G401 (cell line): Measurements from ENCODE around the gene GALNTL6. TPM values are rescaled to one million over a fixed set of nuclear protein-coding genes. Genes with fewer than 3 reads are reported as not detected.
"Not testable (repeated sequence)": the region's sequence is repeated elsewhere in the genome, so short reads cannot be mapped to it uniquely, and the experiment has no call there.

Experiments used
- DNase-seq: peaks from one replicate; pipeline ENCODE4 v3.0.0-alpha.2; 2015; ENCODE audit warnings: low spot score
- in situ Hi-C: cut with HindIII; loops from 2 replicates; pipeline ENCODE4 v1.10.0; 2016; ENCODE audit warnings: low sequenced_read_pairs, mixed read lengths
- total RNA-seq: library from RNA; depleted of rRNA; stranded (reverse); fragments of >200 nt; shearing (Covaris generic); gene quantifications from 2 replicates; pipeline ENCODE4 v1.2.3, GENCODE V29; 2014

The GALNTL6 gene
- total RNA-seq, 1 experiment from 2014 or later = not detected

DNA sequence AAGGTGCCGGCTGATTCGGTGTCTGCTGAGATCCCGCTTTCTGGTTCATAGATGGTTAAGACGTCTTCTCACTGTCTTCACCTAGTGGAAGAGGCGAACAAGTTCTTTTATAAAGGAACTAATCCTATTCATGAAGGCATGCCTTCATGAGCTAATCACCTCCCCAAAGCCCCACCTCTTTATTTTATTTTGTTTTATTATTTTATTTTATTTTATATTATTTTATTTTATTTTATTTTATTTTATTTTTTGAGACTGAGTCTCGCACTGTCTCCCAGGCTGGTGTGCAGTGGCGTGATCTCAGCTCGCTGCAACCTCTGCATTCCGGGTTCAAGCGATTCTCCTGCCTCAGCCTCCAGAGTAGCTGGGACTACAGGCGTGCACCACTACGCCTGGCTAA, 615.8 kb downstream of the GALNTL6 start:
- DNase-seq, in situ Hi-C loops: not testable (repeated sequence)

- DNase-seq = no peak
- in situ Hi-C loops = no loop called here
Measured at GRCh38 chr4:172480471-172480870, 667.3 kb downstream of the GALNTL6 start.

DNA sequence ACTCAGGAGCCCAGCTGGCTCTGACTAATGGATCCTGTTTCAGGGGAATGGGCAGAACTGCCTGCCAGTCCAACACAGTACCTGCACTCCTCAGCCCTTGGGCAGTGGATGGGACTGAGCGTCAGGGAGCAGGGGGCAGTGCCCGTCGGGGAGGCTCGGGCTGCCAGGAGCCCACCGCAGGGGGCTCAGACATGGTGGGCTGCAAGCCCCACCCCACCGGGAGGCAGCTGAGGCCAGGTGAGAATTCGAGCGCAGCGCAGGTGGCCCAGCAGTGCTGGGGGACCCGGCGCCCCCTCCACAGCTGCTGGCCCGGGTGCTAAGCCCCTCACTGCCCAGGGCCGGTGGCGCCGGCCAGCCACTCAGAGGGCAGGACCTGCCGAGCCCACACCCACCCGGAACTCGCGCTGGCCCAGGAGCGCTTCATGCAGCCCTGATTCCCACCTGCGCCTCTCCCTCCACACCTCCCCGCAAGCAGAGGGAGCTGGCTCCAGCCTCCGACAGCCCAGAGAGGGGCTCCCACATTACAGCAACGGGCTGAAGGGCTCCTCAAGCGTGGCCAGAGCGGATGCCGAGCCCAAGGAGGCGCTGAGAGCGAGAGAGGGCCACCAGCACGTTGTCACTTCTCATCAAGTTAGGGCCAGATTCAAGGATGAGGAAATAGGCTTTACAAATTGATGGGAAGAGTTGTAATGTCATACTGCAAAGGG, 668.8 kb downstream of the GALNTL6 start:
- no peak for DNase-seq
- in situ Hi-C loops = no loop called here

GRCh38 chr4:172485007-172485406, 671.8 kb downstream of the GALNTL6 start:
- DNase-seq = no peak
- in situ Hi-C loops = no loop called here

- in situ Hi-C loops = no loop called here
- DNase-seq = no peak
Measured at GRCh38 chr4:172486531-172486930, 673.3 kb downstream of the GALNTL6 start.

- no peak for DNase-seq
- in situ Hi-C loops = no loop called here
Measured at GRCh38 chr4:172489861-172490260, 676.7 kb downstream of the GALNTL6 start.

DNA sequence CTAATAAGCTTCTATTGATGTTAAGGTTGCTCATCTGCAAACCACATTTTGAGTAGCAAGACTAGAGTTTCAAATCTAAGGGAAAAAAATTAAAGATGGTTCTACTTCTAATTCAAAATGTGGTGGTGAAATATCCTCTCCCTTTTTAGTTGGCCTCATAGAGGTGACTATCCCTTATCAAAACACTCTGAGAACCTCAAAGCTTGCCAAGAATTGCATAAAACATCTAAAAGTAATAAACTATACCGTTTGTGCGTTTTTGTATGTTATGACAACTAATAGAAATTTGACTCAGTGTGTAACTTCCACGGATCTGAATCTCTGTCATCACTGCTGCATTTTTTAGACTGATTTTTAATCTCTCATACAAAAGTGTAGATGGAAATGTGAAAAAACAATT, 682.6 kb downstream of the GALNTL6 start:
- no peak for DNase-seq
- in situ Hi-C loops = no loop called here

- DNase-seq = no peak
- in situ Hi-C loops = no loop called here
Measured at GRCh38 chr4:172497321-172497720, 684.1 kb downstream of the GALNTL6 start.

- in situ Hi-C loops = no loop called here
Measured at GRCh38 chr4:172514011-172514410, 700.8 kb downstream of the GALNTL6 start.

GRCh38 chr4:172514801-172515200, 701.6 kb downstream of the GALNTL6 start:
- in situ Hi-C loops = no loop called here
- DNase-seq = no peak

More at GRCh38 chr4:172514011-172514410, 700.8 kb downstream of the GALNTL6 start:
- no peak for DNase-seq

DNA sequence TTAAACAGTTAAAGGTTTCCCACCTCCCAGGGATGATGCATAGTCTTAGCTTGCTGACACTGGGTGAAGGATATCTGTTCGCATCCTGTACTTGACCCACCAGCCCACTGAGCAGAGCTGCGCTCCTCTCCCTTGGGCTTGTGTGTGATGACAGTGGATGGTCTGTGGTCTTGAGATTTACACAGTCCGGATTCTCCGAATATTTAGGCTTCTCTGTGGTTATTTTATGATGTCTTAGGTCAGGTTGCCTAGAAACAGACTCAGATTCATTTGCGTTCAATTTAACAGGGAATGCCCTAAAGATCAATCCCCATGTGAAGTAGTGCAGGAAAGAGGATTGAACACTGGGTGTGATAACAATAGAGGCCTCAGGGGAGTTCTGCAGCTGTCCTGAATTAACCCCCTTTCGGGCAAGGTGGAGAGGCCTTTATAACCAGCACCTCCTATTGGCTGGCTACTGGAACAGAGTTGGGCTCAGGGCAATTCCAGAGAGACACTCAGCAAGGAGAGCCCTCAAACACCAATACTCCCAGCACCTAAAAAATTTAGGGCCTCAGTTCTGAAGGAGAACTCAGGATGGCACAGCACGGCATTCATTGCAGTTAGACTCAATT, 702.2 kb downstream of the GALNTL6 start:
- in situ Hi-C loops = no loop called here
- no peak for DNase-seq

GRCh38 chr4:172517391-172517790, 704.2 kb downstream of the GALNTL6 start:
- in situ Hi-C loops = no loop called here
- DNase-seq = no peak

- in situ Hi-C loops = no loop called here
Measured at GRCh38 chr4:172521248-172521647, 708.0 kb downstream of the GALNTL6 start.

DNA sequence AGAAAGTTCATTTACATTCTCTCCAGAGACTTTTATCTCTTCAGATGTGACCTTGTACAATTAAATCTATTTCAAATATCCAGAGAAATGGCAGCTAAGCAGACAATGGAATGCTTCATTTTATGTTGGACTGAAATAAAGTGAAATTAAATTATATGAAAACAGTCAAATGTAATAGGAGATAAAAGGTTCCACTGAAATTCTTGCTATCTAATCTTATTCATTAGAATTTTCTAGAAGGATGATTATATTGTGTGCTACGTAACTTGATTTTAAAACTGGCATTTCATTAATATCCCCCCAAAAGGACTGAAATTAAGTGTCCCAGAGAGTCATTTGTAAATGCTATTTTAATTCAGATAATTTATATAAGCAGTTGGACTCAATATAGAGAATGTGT, 708.5 kb downstream of the GALNTL6 start:
- DNase-seq = no peak
- in situ Hi-C loops = no loop called here

More at GRCh38 chr4:172521248-172521647, 708.0 kb downstream of the GALNTL6 start:
- DNase-seq = no peak

DNA sequence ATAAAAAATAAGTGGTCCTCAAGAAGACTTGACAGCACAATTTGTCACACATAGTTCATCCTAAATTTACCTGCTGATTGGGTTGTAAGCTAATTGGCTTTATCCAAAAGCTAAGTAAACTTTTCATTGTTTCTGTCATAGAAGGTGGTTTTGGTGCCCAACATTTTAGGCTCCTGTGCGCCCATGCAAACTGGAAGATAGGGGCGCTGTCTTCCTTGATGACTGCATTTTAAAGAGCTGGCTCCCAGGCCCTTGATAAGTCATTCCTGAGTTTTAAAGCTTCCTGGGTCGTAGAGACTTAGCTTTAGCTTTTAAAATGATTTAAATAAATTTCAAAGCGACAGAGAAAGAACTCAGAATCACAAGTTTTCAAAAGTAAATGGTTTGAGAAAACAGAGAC, 730.0 kb downstream of the GALNTL6 start:
- no peak for DNase-seq
- in situ Hi-C loops = no loop called here

DNA sequence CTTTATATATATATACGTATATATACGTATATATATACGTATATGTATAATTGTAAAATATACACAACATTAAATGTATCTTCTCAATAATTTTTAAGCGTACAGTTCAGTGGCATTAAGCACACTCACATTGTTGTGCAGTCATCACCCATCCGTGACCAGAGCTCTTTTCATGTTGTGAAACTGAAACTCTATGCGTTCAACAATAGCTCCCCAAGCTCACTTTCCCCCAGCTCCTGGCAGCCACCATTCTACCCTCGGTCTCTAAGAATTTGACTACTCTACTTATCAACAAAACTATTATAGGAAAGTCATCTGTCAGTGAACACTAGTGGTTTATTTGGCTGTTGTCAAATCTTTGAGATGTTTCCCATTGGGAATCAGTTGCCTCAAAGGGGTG, 733.6 kb downstream of the GALNTL6 start:
- no peak for DNase-seq
- in situ Hi-C loops = no loop called here

DNA sequence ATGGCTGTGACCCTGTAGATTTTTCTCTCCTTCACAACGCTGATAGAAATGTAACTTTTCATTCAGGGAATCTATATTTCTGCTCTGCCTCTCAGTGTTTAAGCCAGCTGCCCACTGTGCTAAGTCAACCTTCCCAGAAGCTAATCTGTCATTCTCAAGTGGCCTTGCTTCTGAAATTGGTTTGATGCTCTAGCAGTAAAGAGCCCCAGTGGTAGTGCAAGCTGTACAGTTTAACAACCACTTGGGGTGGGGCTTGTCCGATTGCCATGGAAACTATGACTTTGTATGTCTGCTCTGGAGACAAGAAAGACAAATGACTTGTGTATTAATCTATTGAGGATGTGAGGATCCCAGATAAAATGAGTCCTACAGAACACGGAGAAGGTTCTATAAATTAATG, 734.5 kb downstream of the GALNTL6 start:
- DNase-seq = no peak
- in situ Hi-C loops = no loop called here

DNA sequence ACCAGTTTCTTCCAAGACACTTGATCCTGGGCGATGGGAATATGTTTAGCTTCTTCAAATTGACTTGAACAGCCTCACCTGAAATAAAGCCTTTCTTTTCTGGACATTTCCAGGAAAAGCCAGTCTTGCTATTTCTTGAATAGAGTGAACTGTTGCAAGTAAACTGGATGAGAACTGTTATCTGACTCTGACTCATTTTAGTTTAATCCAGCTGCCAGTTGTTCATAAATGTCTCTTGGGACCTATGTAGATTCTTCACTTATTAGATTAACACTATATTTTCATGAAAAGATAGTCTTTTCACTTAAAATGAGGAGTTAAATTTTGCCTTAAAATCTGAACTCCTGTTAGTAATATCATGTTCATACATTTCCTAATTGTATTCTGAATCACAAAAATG, 740.0 kb downstream of the GALNTL6 start:
- no peak for DNase-seq
- in situ Hi-C loops = no loop called here

- no peak for DNase-seq
- in situ Hi-C loops = no loop called here
Measured at GRCh38 chr4:172554588-172554987, 741.4 kb downstream of the GALNTL6 start.

- in situ Hi-C loops = no loop called here
- DNase-seq = no peak
Measured at GRCh38 chr4:172555725-172556124, 742.5 kb downstream of the GALNTL6 start.

- in situ Hi-C loops = no loop called here
- no peak for DNase-seq
Measured at GRCh38 chr4:172573899-172574298, 760.7 kb downstream of the GALNTL6 start.
